HG02588 (cell line): ENCODE results near the gene LRFN5.
"Not testable (repeated sequence)": the region's sequence is repeated elsewhere in the genome, so short reads cannot be mapped to it uniquely, and the experiment has no call there.

Experiments used
- ATAC-seq: cut with Tn5 transposase; IDR thresholded peaks from one replicate; pipeline ENCODE4 v1.9.1; 2021; ENCODE audit warnings: mild to moderate bottlenecking, moderate library complexity; ENCODE audit not compliant: unreplicated experiment

LRFN5 gene

DNA sequence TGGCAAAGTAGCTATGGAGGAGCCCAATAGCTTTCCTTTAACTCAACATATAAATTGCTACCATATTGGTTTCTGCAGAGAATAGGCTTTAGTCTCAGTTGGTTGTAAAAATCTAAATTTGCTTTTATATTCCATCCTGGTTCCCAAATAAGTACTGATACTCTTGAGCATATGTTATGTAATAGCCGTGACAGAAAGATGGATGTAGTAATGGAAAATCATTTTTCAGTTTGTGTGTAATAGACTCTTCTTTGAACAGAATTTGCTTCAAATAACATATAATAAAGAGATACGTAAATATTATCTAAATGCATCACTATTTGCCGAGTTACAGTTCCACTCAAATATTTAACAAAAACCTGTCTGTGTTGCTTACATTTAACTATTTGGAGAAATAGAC lies 271.6 kb downstream of the LRFN5 start:
- ATAC-seq = no peak

DNA sequence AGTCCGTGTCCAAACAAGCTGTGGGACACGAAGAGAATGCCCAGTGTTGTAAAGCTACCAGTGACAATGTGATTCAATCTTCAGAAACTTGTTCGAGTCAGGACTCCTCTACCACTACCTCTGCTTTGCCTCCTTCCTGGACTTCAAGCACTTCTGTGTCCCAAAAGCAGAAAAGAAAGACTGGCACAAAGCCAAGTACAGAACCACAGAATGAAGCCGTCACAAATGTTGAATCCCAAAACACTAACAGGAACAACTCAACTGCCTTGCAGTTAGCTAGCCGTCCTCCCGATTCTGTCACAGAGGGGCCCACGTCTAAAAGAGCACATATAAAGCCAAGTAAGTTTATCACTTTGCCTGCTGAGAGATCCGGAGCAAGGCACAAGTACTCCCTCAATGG lies 284.9 kb downstream of the LRFN5 start:
- ATAC-seq = no peak

DNA sequence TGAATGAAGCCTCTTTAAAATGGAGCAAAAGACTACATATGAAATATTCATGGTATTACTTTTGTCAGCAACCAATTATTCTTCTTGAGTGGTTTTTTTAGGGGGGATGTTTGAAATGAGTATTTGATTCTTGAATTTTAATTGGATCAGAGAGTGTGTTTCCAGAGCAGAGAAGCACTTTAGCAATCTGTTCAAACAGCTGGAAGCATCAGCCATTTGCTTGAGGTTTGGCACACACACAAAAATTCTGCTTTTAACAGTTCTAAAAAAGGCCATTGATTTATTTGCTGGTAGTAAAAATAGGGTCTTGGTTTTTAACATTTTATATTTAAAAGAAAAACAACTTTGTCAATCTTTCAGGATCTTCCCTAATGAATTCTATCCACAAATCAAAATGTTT lies 292.7 kb downstream of the LRFN5 start:
- no peak for ATAC-seq

DNA sequence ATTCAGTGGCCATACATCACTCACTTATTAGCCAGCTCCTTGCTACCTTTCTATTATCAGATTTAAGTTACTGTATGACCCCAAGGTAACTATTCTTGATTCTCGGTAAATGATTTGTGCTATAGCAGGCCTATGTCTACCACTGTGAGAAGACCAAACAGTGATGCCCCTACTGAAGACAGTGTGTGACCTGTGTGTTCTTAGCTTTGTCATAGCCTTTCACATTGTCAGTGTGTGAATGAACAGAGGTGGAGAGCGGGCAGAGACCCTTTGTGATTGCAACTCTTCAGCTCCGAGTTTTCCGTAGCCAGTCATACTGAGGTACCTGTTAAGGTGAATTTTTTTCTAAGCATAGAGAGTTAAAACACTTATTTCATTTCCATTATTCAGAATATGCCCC lies 294.0 kb downstream of the LRFN5 start:
- ATAC-seq = no peak

DNA sequence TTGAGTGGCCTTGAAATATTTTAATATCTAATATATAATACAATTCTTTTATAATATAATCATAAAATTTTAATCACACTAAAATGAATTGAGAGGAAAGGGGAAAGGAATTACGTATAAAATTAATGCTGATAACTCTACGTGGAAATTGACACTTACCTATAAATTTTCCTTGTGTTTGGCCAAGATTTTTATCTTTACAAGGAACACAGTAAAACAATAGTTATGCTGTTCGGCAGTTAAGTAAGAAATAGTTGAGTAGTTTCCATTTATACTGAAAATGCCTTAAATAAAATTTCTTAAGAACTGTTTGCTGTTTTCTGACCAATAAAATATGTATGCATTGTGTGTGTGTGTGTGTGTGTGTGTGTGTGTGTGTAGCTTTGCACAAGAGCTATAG lies 294.4 kb downstream of the LRFN5 start:
- ATAC-seq = no peak

DNA sequence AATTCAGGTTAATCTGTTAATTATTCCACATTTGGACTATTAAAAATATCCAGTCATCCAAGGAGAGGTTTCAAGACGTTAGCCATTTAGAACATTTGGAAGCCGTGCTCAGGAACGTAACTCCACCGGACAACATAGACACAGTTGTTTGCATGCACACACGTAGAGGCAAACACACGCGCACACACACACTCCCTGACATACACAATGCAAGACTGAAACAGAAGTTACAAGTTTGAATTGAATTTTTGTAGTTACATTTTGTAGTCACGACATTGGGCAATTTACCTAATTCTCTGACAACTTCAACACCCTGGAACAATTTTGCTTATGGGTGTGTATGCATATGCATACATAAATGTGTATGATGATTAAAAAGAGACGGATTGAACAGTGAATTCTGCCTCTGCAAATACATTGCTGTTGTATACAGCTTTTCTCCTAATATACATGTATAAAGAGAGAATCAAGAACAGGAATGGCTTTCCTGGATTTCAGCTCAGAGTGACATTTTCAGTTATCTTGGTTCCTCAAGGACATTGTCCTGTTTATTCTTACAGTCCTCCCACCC lies 298.8 kb downstream of the LRFN5 start:
- no peak for ATAC-seq

DNA sequence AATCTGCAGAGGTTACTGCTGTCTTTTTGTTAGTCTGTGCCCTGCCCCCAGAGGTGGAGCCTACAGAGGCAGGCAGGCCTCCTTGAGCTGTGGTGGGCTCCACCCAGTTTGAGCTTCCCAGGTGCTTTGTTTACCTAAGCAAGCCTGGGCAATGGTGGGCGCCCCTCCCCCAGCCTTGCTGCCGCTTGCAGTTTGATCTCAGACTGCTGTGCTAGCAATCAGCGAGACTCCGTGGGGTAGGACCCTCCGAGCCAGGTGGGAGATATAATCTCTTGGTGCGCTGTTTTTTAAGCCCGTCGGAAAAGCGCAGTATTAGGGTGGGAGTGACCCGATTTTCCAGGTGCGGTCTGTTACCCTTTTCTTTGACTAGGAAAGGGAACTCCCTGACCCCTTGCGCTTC lies 304.5 kb downstream of the LRFN5 start:
- ATAC-seq = not testable (repeated sequence)

DNA sequence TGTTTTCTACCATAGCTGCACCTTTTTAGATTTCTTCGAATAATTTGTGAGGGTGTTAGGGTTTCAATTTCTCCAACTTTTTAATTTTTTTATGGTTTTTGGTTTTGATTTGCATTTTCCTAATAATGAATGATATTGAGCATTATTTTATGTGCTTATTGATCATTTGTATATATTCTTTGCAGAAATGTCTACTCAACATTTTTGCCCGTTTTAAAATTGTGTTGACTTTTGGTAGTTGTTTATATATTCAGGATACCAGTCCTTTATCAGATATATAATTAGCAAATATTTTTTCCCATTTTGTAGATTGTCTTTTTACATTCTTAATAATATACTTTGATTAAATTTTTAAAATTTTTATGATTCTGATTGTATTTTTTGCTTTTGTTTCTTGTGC lies 306.7 kb downstream of the LRFN5 start:
- no peak for ATAC-seq

DNA sequence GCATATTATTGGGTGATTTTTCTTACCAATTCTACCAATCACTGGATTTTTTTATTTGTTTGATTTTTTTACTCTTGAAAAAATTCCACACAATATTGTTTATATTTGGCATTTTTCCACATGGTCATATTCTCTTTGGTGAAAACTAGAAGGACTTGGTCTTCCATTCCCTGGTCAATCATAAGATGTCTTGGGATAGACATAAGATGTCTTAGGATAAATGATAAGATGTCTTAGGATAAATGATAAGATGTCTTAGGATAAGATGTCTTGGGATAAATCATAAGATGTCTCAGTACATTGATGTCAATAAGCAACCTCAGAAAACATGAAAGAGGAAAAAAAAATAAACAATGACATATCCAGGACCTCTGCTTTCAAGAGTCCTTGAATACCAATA lies 309.1 kb downstream of the LRFN5 start:
- ATAC-seq = no peak

DNA sequence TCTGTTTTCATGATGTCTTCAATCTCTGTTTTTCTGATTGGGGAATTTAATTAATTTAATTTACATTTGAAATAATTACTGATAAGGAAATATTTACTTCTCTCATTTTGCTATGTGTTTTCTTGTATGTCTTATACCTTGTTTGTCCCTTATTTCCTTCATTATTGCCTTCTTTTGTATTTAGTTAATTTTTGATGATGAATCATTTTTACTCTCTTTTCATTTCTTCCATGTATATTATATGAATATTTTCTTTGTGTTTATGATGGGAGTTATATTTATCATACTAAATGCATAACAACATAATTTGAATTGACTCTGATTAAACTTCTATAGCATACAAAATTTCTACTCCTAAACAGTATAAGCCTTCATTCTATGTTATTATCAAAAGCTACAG lies 309.6 kb downstream of the LRFN5 start:
- ATAC-seq = no peak

DNA sequence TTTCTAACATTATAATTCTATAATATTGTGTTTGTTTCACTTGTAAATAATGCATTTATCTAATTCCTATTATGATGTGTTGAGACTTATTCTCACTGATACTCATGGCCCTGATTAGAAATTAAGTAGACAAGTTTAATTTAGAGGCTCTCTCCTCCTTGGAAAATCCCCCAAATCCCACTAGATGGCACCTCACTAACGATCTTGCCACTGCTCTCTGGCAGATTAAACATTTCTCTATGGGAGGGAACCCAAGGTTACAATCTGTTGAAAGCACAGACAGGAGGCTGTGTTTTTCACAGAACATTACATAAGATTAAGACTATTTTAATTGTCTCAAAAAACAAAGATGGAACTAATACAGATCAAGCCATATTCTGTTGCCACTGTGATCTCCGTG lies 318.7 kb downstream of the LRFN5 start:
- no peak for ATAC-seq

DNA sequence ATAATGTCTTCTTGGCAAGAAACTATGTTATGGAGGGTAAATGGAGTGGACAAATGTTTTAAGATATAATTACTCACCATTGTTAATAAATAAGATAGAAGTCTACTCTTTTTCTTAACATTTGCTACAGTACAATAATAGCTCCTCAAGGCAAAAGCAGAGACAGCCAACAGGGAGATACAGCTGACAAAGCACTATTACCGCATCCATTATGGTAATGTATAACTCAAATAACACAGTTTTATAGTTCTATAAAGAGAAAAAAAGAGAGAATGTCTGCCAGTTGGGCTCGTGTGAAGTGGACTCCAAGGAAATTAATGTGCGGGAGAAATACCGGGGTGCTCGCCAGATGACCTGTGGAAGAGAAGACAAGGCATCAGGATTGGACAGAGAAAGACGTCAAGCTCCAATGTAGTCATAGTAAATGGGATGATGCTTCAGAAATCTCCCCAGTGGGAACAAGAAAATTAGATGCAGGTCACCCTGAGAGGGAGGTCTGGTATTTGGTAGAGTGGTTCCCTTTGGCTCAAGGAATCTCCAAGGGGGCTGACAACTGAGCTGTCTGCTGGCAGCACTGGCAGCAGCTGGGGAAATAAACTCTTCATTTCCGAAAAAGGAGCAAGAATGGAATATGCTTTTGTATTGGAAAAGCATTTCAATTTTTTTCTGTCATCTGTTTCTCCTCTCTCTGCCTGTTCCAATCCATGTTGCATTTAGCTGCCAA lies 343.9 kb downstream of the LRFN5 start:
- no peak for ATAC-seq
